ENCODE results near the gene PARS2.
A peak's percentile ranks its signal among the peaks of the same experiment; 100 is the strongest.
"Not testable (repeated sequence)": the region's sequence is repeated elsewhere in the genome, so short reads cannot be mapped to it uniquely, and the experiment has no call there.

The PARS2 gene

GRCh38 chr1:54798769-54799641 is 34.7 kb upstream of the PARS2 start:
- peak; percentile 65 for DNase-seq

GRCh38 chr1:54798206-54798605 is 33.9 kb upstream of the PARS2 start:
- no peak for DNase-seq

DNA sequence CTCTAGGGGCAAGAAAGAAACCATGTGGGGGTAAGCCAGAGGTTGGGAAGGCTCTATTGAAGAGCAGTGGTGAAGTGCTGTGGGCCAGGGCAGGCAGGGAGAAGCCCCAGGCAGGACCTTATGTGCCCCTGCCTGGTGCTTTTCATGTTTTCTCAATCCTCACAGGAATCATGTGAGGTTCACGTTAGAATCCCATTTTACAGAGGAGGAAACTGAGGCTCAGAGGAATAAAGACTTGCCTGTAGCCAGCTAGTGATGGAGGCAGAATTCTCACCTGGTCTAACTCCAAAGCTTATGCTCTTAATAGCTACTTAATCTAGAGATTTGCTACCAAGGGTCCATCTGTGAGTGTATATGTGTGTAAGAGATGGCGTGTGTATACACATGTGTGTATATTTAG is 32.6 kb upstream of the PARS2 start:
- DNase-seq: no peak

- no peak for DNase-seq
These were observed 31.6 kb upstream of the PARS2 start for GRCh38 chr1:54795841-54796468.

- DNase-seq: no peak
These were observed 31.0 kb upstream of the PARS2 start for GRCh38 chr1:54795356-54795665.

DNA sequence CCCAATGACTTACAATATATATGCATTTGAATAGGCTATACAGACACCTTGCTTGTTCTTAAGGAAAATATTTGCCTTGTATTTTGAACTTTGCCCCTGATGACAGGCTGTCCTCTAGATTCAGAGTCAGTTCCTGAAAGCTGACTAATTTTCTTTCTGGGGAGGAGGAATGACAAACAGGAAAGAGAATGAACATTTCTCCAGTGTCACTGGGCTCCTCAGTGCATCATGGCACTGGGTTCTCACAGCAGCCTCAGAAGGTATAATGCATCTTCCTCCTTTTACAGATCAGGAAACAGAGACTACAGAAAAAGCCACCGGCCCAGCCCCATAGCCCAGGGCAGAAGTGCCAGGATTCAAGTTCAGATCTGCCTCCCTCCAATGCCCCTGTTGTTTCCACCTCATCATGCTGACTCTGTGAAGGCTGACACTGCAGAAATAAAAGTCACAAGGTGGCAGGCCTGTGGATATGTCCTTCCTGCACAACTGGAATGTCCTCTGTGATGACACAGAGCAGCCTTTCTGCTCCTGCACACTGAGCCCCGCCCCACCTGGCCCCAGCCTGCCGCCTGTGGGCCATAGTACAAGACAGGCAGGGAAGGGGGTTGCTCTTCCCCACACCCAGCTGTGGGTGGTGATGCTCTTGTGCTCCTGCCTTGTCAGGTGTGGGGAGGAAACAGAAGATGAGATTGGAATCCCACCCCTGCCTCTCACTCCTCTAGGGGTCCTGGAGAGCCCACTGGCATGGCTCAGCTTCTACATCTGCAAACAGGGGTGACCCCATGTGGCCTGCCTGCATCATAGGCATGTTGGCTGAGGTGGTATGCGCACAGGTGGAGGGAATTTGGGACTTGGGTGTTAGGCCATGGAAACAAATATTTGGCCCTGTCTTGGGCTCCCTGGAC is 30.4 kb upstream of the PARS2 start:
- no peak for DNase-seq

DNA sequence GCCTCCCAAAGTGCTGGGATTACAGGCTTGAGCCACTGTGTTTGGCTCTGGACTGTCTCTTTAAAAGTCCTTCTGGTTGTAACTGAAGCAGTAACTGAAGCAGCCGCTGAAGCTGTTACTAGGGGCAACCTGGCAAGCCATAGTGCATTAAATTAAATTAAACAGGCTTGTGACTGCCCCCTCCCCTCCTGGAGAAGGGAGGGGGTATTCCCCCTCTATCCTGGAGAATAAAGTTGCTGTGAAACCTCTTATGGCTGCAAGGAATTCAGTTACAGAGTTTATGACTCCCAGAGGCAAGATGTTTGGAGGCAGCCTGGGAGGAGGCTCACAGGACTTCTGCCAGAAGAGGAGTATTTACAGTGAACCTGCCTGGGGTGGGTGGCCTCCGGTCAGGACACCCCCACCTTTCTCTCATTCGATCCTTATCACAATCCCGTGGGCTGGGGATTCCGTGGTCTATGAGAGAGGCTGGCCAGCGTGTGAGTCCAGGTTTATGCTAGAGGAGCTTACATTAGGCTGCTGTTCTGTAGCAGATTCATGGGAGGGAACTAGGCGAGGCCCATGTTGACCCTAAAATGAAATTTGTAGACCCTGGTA is 28.5 kb upstream of the PARS2 start:
- no peak for DNase-seq

GRCh38 chr1:54791880-54792522 is 27.7 kb upstream of the PARS2 start:
- DNase-seq: peak; percentile 80

DNA sequence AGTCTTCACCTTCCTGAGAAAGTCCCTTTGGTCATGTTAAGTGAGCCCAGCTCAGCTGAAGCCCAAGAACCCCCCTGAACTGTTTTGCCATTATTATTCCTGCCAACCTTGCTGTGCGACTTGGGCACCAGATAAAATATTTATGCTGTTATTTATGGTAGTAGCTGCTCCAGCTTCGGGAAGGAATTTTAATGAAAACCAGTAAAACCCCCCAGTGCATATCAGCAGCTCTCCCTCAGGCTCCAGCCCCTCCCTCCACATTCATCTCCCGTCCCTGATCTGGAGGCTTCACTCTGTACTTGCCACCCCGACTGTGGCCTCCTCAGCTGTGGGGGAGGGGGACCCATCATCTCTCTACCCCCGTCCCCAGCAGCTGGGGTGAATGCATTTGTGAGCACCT is 24.1 kb upstream of the PARS2 start:
- no peak for DNase-seq

GRCh38 chr1:54787604-54788003 is 23.3 kb upstream of the PARS2 start:
- DNase-seq: no peak

GRCh38 chr1:54786778-54787177 is 22.5 kb upstream of the PARS2 start:
- DNase-seq: no peak

DNA sequence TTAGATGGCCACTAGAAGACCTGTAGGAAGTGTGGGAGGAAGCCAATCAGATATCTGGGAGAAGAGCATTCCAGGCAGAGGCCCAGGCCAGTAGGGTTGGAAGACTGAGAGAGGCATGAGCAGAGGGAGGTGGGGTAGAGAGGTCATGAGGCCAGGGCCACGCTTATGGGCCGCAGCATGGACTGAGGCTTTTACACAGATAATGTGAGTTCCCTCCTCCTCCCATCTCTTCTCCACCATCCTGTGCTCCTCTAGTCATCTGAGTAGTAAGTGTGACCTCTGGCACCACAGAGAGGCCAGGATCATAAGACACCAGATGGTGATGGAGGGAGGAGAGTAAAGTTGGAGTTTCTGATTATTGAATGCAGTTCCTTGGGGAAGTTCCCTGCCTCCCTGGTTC is 19.7 kb upstream of the PARS2 start:
- no peak for DNase-seq

- DNase-seq: no peak
These were observed 18.3 kb upstream of the PARS2 start for GRCh38 chr1:54782588-54782987.

- no peak for DNase-seq
These were observed 17.8 kb upstream of the PARS2 start for GRCh38 chr1:54782156-54782555.

DNA sequence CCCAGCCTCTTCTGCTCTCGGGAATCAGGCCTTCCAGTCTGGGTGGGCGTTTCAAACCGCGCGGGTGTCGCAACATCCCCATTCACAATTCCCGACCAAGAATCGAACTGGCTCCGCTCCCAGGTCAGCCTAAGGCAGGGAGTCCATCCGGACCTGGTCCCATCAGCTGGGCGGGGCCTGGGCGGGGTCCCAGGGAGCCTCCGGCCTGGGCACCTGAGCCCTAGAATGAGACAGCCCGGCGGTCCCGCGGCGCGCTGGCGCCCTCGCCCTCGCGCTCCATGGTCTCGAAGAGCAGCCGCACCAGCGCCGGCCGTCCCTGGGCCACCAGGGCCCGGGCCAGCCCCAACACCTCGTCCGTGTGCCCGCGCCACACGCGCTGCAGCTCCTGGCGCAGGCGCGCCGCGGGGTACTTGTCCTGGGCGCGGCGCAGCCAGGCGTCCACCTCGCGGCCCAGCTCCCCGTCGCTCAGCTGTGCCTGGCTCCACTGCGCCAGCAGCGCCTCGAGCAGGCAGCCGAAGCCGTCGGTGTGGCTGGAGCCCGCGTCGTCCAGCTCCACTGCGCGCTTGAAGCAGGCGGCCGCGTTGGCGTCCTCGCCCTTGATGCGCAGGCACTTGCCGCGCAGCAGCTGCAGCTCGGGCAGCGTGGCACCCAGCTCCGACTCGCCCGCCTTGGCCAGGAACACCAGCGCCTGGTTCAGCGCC is 16.9 kb upstream of the PARS2 start:
- no peak for DNase-seq

- no peak for DNase-seq
These were observed 13.1 kb upstream of the PARS2 start for GRCh38 chr1:54777431-54777830.

DNA sequence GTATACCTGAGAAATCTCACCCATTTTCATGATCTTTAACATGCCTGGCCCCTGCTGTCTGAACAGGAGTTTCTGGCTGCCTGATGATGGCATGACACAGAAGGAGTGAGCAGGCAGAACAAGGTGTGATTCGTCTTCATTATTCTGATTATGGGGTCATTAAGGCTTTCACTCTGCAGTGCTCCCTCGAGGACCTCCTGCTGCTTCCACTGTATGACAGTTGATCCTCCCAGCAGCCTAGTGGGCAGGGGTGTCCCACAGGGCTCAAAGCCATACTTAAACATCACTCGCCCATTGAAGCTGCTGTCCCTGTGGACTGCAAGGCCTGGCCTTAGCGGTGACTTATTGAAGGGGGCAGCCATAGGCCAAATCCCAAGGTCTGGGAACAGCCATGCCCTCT is 12.7 kb upstream of the PARS2 start:
- no peak for DNase-seq

DNA sequence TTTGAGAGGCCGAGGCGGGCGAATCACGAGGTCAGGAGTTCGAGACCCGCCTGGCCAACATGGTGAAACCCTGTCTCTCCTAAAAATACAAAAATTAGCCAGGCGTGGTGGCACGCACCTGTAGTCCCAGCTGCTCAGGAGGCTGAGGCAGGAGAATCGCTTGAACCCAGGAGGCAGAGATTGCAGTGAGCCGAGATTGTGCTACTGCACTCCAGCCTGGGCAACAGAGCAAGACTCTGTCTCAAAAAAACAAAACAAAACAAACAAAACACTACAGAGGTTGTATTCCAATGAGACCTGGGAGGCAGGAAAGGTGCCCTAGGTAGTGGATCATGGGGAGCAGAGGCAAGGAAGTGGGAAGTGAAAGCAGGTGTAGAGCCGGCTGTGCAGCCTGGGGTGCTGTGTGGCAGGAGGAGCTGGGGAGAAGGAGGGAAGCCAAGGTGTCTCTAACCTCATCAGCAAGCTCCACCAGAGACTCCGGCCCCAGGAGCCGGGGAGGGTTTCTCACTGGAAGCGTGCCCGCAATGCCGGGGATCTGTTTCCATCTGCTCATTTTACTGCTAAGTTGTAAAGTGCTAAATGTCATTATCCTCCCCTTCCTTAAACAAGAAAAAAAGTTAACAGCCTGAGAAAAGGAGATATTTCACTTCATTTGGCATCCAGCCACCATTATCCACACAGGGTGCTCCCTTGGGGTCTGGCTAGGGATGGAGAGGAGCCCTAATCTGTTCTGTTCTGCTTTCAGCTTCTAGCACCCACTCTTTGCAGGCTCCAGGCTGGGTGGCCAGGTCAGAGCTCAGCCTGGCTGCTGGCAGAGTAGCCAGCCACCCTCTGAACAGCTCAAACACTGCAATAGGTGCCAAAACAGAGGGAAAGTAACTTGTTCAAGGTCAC is 11.8 kb upstream of the PARS2 start:
- not testable (repeated sequence) for DNase-seq

GRCh38 chr1:54774820-54775498 is 10.6 kb upstream of the PARS2 start:
- peak; percentile 13 for DNase-seq

GRCh38 chr1:54772951-54773350 is 8.6 kb upstream of the PARS2 start:
- no peak for DNase-seq

All from stimulated activated CD4-positive, alpha-beta T cell treated with anti-CD3 and anti-CD28 coated beads, Interleukin-15, amount 100 ng/mL, for 24 hours (primary cell).